A673 (cell line): ENCODE results near the gene ACOXL. TPM values are rescaled to one million over a fixed set of nuclear protein-coding genes. Genes with fewer than 3 reads are reported as not detected.

Experiments used
- BruUV-seq: library from RNA; stranded (reverse); fragments of 400-500 nt; replicated peaks from 2 replicates; lab custom pipeline; 2021; lab: Mats Ljungman, UMichigan
- CTCF ChIA-PET: fragments of 300-600 bp; sonication (Branson Sonifier 250); formaldehyde crosslinking; loops from one replicate; lab custom pipeline; 2022; ENCODE audit warnings: antibody characterized with exemption; lab: Charles Lee
- POLR2A ChIA-PET: fragments of 300-600 bp; sonication (Branson Sonifier 250); formaldehyde crosslinking; loops from one replicate; lab custom pipeline; 2022; ENCODE audit warnings: antibody characterized with exemption; ENCODE audit not compliant: low non-redundant PET; lab: Charles Lee
- DNase-seq: peaks from one replicate; pipeline ENCODE4 v3.0.0-alpha.2; 2015; ENCODE audit warnings: low spot score
- H3K27ac ChIP-seq: fragments of 200-600 bp; sonication (generic); 2 replicates; pipeline ENCODE4 v1.5.1; 2016; ENCODE audit warnings: mixed run types, low read depth, mild to moderate bottlenecking, mixed read lengths, antibody characterized with exemption, low read length; ENCODE audit not compliant: poor library complexity, severe bottlenecking
- H3K27me3 ChIP-seq: fragments of 200-600 bp; sonication (generic); replicated peaks from 2 replicates; pipeline ENCODE4 v1.6.1; 2017; ENCODE audit warnings: mixed run types, low read depth, mild to moderate bottlenecking, mixed read lengths, antibody characterized with exemption, low read length; ENCODE audit not compliant: insufficient read depth, poor library complexity
- H3K36me3 ChIP-seq: fragments of 200-600 bp; sonication (generic); 2 replicates; pipeline ENCODE4 v1.6.1; 2016; ENCODE audit warnings: mixed run types, mild to moderate bottlenecking, mixed read lengths, antibody characterized with exemption, low read length; ENCODE audit not compliant: insufficient read depth, poor library complexity, severe bottlenecking
- H3K4me1 ChIP-seq: fragments of 200-600 bp; sonication (generic); 2 replicates; pipeline ENCODE4 v1.6.1; 2017; ENCODE audit warnings: mixed run types, mild to moderate bottlenecking, mixed read lengths, antibody characterized with exemption, low read length; ENCODE audit not compliant: insufficient read depth, poor library complexity, severe bottlenecking
- H3K4me3 ChIP-seq: fragments of 200-600 bp; sonication (generic); 2 replicates; pipeline ENCODE4 v1.5.1; 2016; ENCODE audit warnings: low read depth, mixed run types, mild to moderate bottlenecking, mixed read lengths, low read length; ENCODE audit not compliant: poor library complexity, severe bottlenecking
- H3K9me3 ChIP-seq: fragments of 200-600 bp; sonication (generic); 2 replicates; pipeline ENCODE4 v1.6.1; 2016; ENCODE audit warnings: mixed run types, low read depth, mild to moderate bottlenecking, mixed read lengths, antibody characterized with exemption, low read length; ENCODE audit not compliant: poor library complexity, severe bottlenecking
- EZH2 ChIP-seq: fragments of 200-600 bp; sonication (generic); IDR thresholded peaks from 2 replicates; pipeline ENCODE4 v1.6.1; 2017; ENCODE audit warnings: borderline replicate concordance, low read depth, mild to moderate bottlenecking, mixed read lengths, antibody characterized with exemption, low read length; ENCODE audit not compliant: poor library complexity, severe bottlenecking
- intact Hi-C: fragments of 100-400 bp; cut with micrococcal nuclease; formaldehyde crosslinking; loops from one replicate; pipeline ENCODE4 v1.10.0; 2022; ENCODE audit not compliant: unreplicated experiment
- total RNA-seq: library from RNA; stranded (reverse); gene quantifications from 2 replicates; pipeline ENCODE4 v1.2.3, GENCODE V29; 2021
- TF ChIP-seq, protein P1 (sequence below): fragments of 300-800, 200-600 bp; sonication (generic); conservative IDR thresholded peaks from 2 replicates; pipeline ENCODE4 v1.5.1; 2017; ENCODE audit warnings: low read depth, mild to moderate bottlenecking, antibody characterized with exemption, low read length, moderate library complexity, mixed read lengths

ACOXL gene
- total RNA-seq, 1 experiment from 2014 or later = not detected

DNA sequence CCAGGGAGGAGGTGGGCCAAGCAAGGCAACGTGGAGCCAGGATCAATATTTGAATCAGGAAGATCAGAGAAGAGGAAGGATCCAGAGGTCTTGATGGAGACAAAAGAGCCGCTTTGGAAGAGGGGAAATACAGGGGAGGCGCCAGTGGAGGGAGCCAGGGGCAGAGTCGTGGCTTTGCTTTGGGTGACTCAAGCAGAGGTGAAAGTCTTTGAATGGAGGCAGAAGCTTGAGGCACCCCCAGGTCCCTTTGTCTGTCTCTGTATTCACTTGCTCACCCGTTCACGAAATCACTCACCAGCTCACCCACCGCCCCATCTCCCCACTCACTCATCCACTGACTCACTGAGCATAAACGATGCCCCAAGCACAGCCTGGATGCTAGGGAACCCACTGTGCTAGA lies 134.1 kb downstream of the ACOXL start:
- ChIA-PET POLR2A (no interaction called here), CTCF (no interaction called here)
- intact Hi-C loops = no loop called here
- Histone ChIP-seq H3K36me3 (no peaks in the 10 kb centered on the region), H3K27me3 (peaks cover 44% of the 10 kb centered on the region), H3K4me1 (no peaks in the 10 kb centered on the region), H3K4me3 (no peak overlapping the region), H3K27ac (no peak overlapping the region), H3K9me3 (no peaks in the 10 kb centered on the region)
- BruUV-seq = no TSS peak
- TF ChIP-seq, protein P1, sequence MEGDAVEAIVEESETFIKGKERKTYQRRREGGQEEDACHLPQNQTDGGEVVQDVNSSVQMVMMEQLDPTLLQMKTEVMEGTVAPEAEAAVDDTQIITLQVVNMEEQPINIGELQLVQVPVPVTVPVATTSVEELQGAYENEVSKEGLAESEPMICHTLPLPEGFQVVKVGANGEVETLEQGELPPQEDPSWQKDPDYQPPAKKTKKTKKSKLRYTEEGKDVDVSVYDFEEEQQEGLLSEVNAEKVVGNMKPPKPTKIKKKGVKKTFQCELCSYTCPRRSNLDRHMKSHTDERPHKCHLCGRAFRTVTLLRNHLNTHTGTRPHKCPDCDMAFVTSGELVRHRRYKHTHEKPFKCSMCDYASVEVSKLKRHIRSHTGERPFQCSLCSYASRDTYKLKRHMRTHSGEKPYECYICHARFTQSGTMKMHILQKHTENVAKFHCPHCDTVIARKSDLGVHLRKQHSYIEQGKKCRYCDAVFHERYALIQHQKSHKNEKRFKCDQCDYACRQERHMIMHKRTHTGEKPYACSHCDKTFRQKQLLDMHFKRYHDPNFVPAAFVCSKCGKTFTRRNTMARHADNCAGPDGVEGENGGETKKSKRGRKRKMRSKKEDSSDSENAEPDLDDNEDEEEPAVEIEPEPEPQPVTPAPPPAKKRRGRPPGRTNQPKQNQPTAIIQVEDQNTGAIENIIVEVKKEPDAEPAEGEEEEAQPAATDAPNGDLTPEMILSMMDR = no peak
- no peak for TF ChIP-seq EZH2
- no peak for DNase-seq

- DNase-seq = no peak
- H3K4me1 ChIP-seq = no peaks in the 10 kb centered on the region
- H3K27ac ChIP-seq = no peak overlapping the region
- no peak overlapping the region for H3K4me3 ChIP-seq
- TF ChIP-seq EZH2 = no peak
- TF ChIP-seq, protein P1 = no peak
- CTCF ChIA-PET = no interaction called here
- H3K36me3 ChIP-seq = no peaks in the 10 kb centered on the region
- BruUV-seq = no TSS peak
- H3K27me3 ChIP-seq = peaks cover 38% of the 10 kb centered on the region
- no peaks in the 10 kb centered on the region for H3K9me3 ChIP-seq
- POLR2A ChIA-PET = no interaction called here
- intact Hi-C loops = no loop called here
Observed at GRCh38 chr2:110867078-110867477, 134.7 kb downstream of the ACOXL start.

DNA sequence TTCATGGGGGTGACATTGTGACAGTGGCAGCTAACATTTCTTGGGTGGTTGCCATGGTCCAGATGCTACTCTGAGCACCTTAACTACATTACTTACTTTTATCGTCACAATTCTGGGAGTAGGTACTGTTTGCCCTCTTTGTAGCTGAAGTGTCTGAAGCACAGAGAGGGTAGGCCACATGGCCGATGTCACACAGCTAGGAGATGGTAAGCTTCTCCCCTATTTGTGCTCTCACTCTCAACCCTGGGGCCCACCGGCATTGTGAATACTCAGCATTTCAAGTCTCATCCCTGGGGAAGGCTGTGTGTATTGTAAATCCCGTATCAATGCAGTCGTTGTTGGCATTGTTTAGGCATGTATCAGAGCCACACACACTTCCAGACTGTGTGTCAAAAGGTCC lies 136.6 kb downstream of the ACOXL start:
- no peak overlapping the region for H3K4me3 ChIP-seq
- H3K4me1 ChIP-seq = no peaks in the 10 kb centered on the region
- TF ChIP-seq EZH2 = no peak
- TF ChIP-seq, protein P1 = no peak
- CTCF ChIA-PET = no interaction called here
- no peak for DNase-seq
- no peak overlapping the region for H3K27ac ChIP-seq
- POLR2A ChIA-PET = no interaction called here
- BruUV-seq = no TSS peak
- H3K36me3 ChIP-seq = no peaks in the 10 kb centered on the region
- intact Hi-C loops = no loop called here
- H3K27me3 ChIP-seq = peaks cover 21% of the 10 kb centered on the region
- H3K9me3 ChIP-seq = no peaks in the 10 kb centered on the region
